ENCODE data around the gene HELZ.
"Not testable (repeated sequence)": the region's sequence is repeated elsewhere in the genome, so short reads cannot be mapped to it uniquely, and the experiment has no call there.

HELZ gene

DNA sequence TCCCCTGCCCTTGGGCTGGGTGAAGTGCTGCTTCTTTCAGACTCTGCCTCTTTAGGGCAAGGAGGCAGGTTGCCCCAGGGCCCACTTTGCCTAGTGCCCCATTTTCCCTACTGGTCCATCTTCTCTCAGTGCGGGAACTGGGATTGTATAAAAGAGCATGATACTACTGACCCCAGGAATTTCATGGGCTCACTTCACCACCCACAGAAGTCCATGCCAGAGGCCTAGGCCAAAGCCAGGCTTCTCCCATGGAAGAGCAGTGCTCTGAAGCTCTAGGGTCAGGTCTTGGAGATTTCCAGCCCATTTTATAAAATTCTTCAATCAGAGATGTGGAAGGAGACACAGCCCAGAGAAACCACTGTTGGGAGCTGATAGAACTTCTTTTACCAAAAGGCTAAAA, 194.9 kb downstream of the HELZ start:
- DNase-seq (ENCODE audit: low spot score) = no peak

- DNase-seq (ENCODE audit: low spot score) = no peak
Observed at GRCh38 chr17:67049025-67049739, 195.8 kb downstream of the HELZ start.

DNA sequence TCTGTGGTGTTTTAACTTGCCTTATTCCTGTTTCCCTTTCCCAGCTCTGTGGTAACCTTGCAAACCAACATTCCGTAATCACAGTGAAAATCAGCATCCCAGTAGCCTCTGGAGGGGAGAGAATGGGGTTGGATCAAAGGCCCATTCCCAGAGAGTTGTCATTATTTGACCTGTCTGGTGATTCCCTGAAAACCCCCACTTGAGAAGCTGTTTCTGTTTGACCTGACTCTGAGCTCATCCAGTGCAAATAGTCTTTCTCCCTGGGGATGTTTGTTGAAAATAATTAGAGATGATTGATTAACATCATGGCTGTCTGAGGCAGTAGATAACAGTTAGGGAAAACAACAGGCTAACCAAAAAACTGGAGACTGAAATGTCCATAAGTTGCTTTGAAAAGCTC, 197.6 kb downstream of the HELZ start:
- peak; percentile 47 for DNase-seq (ENCODE audit: low spot score)

DNA sequence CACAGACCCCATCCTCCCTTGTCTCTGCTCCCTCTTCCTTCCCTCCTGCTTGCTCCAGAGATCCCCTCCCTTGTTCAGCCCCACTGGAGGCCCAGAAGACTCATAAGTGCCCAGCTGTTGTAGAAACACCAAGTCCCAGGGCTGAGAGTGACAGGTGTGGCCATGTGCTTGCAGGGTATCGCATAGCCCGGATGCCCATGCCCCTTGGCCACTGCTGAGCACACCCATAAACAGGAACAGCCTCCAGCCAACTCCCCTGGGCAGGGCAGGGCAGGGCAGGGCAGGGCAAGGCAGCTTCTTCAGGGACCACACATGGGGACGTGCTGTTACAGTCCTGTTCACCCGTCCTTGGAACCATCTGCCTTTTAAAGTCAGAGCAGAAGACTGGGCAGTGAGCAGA, 198.6 kb downstream of the HELZ start:
- DNase-seq (ENCODE audit: low spot score) = no peak

DNA sequence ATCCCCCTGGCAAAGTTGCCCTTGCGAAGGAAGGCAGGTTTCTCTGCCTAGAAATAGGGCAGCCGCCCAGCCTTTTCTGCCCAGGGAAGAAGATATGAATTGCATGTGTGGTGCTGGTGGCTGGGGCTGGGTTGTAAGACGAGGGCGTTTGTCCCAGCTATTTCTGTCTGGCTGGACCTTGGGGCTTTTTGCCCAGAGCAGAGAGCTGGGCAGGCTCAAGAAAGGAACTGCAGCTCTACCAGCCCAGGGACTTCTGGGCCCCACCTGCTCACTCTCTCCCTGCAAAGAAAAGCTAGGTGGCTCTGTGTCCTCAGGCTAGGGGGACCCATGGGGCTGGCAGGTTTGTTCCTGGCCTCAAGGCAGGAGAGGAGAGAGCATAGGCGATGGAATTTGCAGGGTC, 200.1 kb downstream of the HELZ start:
- no peak for DNase-seq (ENCODE audit: low spot score)

DNA sequence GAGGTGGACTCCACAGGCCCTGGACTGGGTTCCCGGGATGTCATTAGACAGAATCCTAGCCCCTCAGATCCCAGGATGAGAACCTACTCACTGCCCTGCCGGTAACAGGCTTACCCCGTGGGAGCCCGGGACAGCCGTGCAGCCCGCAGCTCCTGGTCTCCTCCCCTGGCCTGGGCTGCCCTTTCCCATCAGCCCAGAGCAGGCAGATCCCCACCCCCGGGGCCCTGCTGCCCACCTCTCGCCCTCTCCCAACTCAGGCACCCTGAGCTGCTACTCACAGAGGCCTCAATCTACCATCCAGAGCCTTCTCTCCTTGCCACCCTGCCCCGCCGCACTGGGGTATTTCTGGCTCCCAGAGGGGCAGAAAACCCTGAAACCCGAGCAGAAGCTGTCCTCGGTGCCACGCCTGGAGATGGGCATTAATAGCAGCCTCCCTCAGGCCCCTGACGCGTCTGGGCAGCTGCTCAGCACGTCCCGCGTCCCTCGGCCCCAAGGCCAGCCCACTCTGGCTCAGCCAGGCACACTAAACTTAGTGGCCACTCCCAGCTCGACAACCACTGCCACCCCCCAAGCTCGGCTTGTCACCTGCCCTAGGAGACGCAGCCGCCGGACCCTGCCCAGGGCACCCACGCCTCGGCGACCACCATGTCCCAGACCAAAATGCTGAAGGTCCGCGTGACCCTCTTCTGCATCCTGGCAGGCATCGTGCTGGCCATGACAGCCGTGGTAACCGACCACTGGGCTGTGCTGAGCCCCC, 200.8 kb downstream of the HELZ start, which contains the start of gene CACNG1:
Gene CACNG1 (plus strand): TSS at position 539 of the 757 bp plus-strand sequence. CDS start 107 bp downstream, at position 646.
- DNase-seq (ENCODE audit: low spot score) = no peak

DNA sequence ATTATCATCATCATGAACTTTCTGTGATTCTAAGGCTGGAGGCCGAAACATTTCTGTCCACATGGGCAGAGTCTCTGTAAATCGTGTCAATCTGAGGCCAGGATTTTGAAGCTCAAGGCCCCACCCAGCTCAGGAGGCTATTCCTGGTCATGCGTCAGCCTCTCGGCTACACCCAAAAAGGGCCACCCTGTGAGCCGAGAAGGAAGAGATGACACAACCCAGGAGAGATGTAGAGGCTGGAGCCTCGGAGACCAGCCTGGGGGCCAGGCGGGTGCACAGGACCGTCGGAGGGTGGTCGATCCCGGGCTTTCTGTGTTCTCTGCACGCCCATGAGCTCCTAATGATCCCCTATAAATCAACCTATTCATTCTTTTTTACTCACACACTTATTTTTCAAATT, 201.7 kb downstream of the HELZ start:
- DNase-seq (ENCODE audit: low spot score) = no peak

DNA sequence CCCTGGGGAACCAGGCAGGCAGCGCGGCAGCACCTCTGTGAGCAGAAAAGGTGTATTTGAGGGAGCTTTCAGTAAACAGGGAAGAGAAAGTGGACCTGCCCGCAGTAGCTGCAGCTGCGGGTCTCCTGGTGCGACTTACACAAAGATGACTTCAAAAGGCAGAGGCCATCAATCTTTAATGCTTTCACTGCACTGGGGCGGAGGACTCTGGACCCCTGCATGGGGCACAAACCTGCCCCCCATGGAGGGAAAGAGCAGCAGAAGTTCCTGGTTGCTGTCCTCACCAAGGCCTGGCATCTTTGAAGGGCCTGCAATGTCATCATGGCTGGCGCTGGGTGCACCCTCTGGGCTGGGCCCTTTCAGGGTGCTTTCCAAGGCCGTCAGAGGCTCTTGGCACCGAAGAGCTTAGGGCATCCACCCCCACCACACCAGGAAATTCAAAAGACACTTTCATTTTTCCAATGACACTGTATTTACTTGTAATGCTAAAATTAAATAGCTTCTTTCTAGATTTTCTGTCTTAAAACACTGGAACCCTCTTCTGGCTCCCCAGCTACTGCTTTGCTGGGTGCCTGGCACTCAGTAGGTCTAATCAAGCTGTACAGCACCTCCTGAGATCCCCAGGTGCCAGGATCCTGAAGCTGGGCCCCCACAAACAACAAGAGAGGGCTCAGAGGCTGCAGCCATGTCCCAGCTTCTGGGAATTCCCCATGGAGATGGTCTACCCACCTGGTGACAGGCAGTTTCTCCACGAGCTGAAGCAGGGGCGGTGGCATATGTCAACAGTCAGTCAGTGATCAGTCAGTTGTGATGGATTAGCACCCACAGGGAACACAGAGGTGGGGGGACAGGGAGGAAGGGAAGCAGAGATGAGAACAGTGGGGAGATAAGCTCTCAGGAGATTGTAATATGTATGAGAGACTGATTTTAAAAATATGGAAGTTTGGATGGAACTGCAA, 202.8 kb downstream of the HELZ start:
- no peak for DNase-seq (ENCODE audit: low spot score)

DNA sequence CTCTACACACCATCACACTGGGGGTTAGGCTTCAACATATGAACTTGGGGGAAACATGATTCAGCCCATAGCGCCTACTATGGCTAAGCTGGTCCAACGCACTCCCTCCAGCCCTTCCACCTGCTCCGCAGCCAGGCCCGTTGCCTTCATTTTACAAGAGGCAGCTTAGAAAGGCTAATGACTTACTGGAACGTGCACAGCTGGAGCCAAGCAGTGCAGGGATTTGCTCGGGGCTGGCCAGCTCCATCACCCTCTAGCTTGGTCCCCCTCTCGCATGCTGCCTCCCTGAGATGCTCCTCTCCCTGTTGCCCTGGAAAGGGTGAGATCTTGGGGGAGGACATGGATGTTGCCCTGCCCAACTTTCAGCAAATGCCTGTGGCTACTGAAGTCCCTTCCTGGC, 203.5 kb downstream of the HELZ start:
- DNase-seq (ENCODE audit: low spot score) = no peak

DNA sequence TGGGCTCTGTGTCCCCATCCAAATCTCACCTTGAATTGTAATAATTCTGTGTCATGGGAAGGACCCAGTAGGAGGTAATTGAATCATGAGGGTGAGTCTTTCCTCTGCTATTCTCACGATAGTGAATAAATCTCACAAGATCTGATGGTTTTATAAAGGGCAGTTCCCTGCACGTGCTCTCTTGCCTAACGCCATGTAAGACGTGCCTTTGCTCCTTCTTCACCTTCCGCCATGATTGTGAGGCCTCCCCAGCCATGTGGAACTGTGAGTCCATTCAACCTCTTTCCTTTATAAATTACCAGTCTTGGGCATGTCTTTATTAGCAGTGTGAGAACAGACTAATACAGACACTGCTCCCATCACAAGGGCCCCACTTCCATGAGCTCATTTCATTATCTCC, 203.9 kb downstream of the HELZ start:
- not testable (repeated sequence) for DNase-seq (ENCODE audit: low spot score)

DNA sequence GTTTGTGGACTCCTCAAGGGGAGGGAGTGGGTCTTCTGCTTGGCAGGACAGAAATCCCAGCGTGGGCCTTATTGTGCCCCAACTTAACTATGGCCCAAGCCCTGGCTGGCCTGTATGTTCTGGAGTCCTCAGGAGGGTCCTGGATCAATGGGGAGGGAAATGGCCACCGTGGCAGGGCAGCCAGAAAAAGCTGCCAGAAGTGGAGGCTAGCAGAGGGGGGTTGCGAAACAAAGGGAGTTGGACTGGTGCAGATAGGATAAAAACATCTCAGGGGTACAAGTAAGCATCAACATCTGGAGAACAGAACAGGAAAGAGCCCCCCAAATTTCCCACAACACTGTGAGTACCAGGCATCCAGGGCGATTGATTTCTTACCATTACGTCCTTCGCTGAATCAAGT, 204.3 kb downstream of the HELZ start:
- no peak for DNase-seq (ENCODE audit: low spot score)

DNA sequence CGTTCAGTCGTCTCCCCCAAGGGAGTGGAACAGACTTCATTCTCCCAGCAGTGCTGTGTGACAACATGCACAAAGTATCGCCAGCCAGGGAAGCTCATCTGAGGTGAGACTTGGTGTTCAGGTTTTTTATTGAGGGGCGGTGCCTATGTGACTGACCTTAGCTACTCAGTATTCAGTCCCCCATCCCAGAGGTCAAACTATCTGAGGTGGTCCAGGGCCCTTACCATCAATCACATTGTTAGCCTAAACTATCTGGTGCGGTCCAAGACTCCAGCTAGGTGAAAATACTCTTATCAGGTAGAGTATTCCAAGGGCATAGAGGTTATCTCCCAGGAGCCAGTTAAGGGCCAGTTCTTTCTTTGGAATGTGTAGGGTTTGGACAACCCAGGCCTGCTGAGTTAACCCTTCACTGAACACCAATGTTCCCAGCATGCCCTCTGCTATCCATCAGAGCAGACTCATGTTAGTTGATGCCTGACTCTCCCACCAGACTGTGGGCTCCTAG, 206.1 kb downstream of the HELZ start:
- no peak for DNase-seq (ENCODE audit: low spot score)

- DNase-seq (ENCODE audit: low spot score) = no peak
Observed at GRCh38 chr17:67035131-67036083, 209.6 kb downstream of the HELZ start.

GRCh38 chr17:67033613-67034012, 211.4 kb downstream of the HELZ start:
- DNase-seq (ENCODE audit: low spot score) = no peak

DNA sequence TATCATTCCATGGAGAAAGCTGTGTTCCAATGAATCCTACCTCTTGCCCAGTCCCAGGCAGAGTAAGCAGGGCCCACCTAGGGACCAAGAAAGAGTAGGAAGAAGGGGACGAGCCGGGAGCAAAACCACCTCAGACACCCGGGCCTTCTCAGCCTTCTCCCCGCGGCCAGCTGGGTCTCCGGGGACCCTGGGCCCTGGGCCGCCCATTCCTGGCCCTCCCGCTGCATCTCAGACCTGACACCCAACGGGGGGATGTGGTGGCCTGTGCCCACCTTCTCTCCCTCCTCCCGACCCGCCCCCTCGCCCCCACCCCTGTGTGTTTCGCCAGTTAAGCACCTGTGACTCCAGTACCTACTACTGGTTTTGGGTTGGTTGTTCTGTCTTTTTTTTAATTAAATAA, 212.0 kb downstream of the HELZ start:
- no peak for DNase-seq (ENCODE audit: low spot score)

GRCh38 chr17:67032382-67032781, 212.6 kb downstream of the HELZ start:
- no peak for DNase-seq (ENCODE audit: low spot score)

GRCh38 chr17:67030641-67031040, 214.4 kb downstream of the HELZ start:
- DNase-seq (ENCODE audit: low spot score) = no peak

- DNase-seq (ENCODE audit: low spot score) = no peak
Observed at GRCh38 chr17:67027031-67027628, 217.9 kb downstream of the HELZ start.

DNA sequence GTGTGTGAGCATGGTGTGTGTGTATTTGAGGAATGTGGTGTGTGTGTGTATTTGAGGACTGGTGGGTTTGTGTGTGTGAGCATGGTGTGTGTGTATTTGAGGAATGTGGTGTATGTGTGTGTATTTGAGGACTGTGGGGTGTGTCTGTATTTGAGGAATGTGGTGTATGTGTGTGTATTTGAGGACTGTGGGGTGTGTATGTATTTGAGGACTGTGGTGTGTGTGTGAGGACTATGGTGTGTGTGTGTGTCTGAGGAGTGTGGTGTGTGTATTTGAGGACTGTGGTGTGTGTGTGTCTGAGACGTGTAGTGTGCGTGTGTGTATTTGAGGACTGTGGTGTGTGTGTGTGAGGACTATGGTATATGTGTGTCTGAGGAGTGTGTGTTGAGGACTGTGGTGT, 218.7 kb downstream of the HELZ start:
- DNase-seq (ENCODE audit: low spot score) = no peak

GRCh38 chr17:67025216-67025792, 219.7 kb downstream of the HELZ start:
- DNase-seq (ENCODE audit: low spot score) = no peak
